GM12872 (cell line): ENCODE measurements around the gene CDCA4.

Experiments
- TF ChIP-seq, protein P1 (sequence below): IDR thresholded peaks from 3 replicates; pipeline ENCODE4 v1.5.1; 2011; ENCODE audit warnings: low read depth, mild to moderate bottlenecking, low read length, moderate library complexity; ENCODE audit not compliant: insufficient read depth

The CDCA4 gene

DNA sequence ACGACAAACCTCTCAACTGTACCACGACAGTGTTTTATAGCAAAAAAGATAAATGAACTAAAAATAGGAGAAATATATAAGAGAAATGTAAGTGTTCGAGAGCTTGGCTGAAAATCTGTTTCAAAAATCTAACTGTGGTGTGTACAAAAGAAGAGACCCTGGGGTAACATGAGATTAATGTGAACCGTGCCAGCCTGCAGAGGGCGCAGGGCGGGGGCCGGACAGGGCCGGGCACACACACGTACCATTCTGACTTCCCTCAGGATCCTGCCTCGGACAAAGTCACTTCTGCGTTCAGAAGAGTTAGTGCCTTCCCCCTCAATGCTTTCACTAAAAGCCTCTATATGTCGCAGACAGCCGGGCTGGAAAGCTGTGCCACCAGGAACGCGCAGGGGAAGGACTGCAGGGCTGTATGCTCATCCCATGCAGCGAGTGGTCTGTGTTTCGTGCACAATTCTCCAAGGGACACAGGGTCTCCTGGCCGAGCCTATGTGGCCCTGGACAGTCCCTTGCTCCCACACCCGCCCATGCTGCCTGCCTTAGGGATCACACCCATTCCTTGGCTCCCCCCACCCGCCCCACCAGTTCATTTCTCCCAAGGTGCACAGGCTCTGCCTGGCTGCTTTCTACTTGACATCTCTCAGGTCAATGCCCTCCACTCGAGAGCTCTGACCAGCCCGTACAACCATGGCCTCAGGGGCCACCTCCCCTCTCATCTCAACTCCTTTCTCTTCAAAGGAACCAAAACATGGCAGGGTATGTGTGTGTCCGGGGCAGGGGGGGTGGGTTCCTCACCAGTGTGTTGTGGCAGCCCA, 8.5 kb downstream of the CDCA4 start:
- TF ChIP-seq, protein P1, sequence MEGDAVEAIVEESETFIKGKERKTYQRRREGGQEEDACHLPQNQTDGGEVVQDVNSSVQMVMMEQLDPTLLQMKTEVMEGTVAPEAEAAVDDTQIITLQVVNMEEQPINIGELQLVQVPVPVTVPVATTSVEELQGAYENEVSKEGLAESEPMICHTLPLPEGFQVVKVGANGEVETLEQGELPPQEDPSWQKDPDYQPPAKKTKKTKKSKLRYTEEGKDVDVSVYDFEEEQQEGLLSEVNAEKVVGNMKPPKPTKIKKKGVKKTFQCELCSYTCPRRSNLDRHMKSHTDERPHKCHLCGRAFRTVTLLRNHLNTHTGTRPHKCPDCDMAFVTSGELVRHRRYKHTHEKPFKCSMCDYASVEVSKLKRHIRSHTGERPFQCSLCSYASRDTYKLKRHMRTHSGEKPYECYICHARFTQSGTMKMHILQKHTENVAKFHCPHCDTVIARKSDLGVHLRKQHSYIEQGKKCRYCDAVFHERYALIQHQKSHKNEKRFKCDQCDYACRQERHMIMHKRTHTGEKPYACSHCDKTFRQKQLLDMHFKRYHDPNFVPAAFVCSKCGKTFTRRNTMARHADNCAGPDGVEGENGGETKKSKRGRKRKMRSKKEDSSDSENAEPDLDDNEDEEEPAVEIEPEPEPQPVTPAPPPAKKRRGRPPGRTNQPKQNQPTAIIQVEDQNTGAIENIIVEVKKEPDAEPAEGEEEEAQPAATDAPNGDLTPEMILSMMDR: 0 out of 3 replicates have a peak, but pooled peaks have one; percentile 13

GRCh38 chr14:105011312-105011990, 9.4 kb downstream of the CDCA4 start:
- TF ChIP-seq, protein P1: no peak

DNA sequence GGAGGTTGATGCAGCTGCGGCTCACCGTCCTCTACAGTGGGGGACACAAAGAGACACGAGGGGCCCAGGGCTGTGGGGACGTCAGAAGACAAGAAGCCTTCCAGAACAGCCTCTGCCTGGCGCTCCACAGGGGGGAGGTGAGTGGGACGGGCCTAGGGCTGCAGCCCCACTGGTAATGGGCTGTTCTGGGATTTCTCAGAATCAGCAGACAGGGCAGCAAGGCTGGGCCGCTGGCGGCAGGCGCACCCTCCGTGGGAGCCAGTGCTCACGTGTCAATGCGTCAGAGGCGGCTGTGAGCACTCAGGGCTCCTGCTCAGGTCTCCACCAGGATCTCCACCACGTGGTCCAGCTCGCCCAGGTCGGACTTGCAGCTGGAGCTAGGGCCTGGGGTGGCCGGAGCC, 10.0 kb downstream of the CDCA4 start:
- TF ChIP-seq, protein P1: no peak

GRCh38 chr14:105010106-105010505, 10.8 kb downstream of the CDCA4 start:
- TF ChIP-seq, protein P1: no peak

DNA sequence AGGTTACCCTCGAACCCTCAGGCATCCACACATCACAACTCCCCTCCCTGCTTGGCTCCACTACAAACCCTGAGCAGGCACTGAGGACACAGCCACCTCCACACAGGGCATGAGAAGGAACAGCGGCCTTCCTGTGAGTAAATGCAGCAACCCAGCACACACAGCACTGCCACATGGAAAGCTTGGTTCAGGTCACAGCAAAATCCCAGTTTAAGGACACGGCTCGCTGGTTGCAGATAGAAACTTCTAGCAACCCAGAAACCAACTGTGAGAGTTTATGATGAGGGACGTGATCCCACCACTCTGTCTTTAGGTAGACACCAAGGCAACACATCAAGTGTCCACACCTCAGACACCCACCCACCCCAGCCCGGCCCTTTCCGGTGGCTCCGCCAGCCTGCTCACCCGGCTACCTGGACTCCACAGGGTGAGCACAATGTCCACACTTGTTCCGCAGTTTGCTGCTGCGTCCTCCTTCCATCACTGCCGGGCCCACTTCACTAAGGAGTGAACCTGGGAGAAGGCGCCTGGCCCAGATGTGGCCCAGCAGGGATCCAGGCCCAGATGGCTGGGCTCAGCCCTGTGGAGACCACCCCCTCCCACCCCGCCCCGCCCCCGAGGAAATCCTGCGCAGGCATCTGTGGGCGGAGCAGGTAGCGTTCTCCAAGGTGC, 13.2 kb downstream of the CDCA4 start:
- TF ChIP-seq, protein P1: no peak

GRCh38 chr14:105006831-105007592, 13.9 kb downstream of the CDCA4 start:
- TF ChIP-seq, protein P1: no peak
